GM19025 (cell line): ENCODE results near the gene ZNF546.
"Not testable (repeated sequence)": the region's sequence is repeated elsewhere in the genome, so short reads cannot be mapped to it uniquely, and the experiment has no call there.

Experiments used
- ATAC-seq: cut with Tn5 transposase; IDR thresholded peaks from one replicate; pipeline ENCODE4 v1.9.1; 2021; ENCODE audit warnings: mild to moderate bottlenecking, low read depth, moderate library complexity; ENCODE audit not compliant: unreplicated experiment

The ZNF546 gene

DNA sequence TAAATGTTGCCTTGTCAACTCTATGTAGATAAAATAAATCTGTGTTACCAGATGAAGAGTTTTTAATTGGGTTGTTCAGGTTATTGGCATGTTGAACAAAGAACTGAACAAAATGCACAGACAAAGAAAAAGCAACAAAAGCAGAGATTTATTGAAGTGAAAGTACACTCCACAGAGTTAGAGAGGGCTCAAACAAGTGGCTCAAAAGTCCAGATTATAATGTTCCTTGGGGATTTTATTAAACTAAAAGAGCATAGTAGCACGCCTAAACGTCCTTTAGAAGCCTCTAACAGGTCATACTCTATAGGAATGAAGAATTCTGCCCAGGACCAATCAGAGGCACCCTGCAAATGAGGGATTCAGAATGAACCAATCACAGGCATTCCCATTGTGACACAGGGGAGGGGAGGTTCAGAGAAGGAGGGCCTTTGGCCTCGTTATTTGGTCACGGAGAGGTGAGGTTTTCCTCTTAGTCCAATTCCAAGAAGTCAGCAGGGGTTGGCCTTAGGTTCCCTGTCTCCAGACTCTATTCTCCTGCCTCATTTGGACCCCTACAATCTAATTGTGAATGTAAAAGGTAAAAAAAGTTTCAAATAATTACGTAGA, 13.1 kb upstream of the ZNF546 start:
- ATAC-seq, result no peak

DNA sequence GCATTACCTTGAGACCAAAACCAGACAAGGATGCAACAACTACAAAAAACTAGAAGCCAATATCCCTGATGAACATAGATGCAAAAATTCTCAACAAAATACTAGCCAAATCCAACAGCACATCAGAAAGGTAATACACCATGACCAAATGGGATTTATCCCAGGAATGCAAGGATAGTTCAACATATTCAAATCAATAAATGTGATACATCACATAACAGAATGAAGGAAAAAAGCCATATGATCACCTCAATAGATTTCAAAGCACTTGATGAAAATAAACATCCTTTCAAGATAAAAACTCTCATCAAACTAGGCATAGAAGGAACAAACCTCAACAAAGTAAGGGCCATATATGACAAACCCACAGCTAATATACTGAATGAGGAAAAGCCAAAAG, 10.2 kb upstream of the ZNF546 start:
- no peak for ATAC-seq

DNA sequence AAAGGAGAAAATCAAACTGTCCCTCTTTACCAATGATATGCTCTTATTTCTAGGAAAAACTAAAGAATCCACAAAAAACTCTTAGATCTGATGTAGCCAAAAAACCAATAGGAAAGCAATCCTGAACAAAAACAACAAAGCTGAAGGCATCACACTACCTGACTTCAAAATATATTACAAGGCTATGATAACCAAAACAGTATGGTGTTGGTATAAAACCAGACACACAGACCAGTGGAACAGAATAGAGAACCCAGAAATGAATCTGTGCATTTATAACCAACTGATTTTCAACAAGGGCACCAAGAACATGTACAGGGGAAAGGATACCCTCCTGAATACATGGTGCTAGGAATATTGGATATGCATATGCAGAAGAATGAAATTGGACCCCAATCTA, 9.7 kb upstream of the ZNF546 start:
- ATAC-seq, result no peak

DNA sequence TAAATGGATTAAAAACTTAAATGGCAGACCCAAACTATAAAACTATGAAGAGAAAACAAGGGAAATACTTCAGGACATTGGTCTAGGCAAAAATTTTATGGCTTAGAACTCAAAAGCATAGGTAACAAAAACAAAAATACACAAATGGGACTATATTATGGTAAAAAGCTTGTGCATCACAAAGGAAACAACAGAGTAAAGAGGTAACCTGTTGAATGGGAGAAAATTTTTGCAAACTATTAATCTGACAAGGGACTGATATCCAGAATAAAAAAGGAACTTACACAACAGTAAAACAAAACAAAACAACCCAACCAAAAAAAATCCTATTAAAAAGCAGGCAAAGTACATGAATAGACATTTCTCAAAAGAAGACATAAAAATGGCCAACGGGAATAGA, 9.3 kb upstream of the ZNF546 start:
- no peak for ATAC-seq

DNA sequence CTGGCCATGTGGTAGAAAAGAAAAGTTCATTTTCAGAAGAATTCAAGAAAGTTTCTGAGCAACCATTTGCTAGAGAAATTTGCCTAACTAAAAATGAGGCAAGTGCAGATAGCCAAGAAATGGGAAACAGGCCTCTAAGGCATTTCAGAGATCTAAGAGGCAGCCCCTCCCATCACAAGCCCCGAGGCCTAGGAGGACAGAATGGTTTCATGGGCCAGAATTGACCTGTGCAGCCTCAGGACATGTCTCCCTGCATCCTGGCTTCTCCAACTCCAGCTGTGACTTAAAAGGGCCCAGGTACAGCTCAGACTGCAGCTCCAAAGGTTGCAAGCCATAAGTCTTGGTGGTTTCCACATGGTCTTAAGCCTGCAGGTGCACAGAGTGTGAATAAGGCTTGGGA, 3.3 kb upstream of the ZNF546 start:
- ATAC-seq, result no peak

DNA sequence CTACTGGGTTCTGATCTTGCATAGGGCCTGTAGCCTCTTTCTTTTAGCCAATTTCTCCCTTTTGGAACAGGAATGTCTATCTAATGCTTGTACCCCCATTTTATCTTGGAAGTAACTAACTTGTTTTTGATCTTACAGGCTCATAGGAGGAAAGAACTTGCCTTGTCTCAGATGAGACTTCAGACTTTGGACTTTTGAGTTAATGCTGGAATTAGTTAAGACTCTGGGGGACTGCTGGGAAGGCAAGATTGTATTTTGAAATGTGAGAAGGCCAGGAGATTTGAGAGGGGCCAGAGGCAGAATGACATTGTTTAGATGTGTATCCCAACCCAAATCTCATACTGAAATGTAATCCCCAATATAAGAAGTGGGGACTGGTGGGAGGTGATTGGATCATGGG, 2.5 kb upstream of the ZNF546 start:
- ATAC-seq, result no peak

DNA sequence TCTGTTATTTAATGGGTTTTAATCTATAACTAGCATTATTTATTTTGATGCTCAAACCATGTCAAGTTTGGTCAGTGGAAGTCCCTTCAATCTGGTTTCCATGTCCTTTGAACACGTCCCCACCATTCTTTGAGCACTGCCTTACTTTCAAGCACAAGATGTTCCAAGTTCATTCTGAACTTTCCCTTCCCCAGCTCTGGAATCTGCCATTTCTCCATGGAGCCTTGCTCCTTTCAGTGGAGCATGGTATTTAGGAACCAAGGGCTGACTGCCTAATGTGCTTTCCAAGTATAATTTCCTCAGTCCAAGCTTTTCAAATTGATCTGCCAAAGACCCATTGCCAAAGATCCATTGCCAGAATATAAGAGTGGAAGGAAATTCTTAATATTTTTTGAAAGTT, 1.1 kb upstream of the ZNF546 start:
- ATAC-seq, result no peak

DNA sequence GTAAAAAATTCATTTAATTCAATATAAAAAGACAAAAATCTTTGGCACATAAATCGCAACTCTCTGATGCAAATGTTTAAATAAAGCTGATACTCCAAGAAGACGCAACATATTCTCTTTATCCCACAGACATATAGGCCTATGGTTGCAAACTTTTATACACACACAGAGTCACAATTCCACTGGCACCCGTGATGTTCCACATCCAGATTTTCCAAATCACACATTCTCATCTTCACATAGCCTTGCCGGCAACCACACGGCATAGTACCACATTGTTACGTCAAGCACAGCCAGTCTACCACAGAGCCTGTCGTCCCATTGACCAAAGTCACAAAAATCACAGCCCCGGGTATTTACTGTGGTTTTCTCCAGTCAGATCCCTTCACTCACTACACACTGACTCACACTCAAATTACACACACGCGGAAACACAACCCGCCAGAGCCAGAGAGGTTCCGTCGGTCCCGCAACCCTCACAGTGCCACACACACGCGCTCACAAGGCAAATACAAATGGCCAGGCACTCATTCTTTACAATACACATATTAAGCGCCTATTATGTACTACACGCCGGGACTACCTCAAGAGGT, 546 bp upstream of the ZNF546 start:
- peak; percentile 24 for ATAC-seq

DNA sequence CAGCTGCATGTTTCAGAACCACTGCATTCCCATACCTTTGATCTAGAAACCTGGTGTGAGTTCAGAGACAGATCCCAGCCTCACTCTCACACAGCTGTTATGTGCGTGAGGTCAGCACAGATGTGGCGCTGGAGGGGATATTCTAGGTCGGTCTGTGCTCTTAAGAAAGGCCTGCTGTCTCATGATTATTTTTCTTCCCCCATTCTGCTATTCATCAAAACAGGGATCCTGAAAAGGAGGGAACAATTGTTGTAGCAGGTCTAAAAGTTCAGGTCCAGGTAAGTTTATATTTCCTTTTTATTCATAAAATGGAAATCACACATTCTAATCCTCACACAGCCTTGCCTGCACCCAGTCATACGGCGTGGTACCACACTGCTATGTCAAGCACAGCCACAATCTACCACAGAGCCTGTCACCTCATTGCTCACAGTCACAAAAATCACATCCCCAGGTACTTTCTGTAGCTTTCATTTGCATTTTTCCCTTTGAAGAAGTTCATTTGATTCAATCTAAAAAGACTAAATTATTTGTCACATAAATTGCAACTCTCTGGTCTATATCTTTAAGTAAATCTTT, 867 bp downstream of the ZNF546 start:
- no peak for ATAC-seq

DNA sequence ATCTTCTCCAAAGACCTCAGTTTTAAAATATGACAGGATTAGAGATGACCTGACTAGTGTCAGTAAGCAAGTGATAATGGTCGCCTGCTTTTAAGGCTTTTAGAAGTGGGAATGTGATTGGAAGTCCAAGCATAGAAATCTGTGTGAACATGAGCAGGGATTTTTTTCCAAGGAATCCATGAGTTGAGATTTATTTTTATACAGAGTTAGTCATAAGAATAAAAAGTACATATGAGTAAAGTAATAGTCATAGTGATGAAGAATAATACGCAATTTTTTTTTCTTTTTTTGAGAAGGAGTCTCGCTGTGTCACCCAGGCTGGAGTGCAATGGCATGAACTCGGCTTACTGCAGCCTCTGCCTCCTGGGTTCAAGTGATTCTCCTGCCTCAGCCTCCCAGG, 1.6 kb downstream of the ZNF546 start:
- ATAC-seq, result no peak

DNA sequence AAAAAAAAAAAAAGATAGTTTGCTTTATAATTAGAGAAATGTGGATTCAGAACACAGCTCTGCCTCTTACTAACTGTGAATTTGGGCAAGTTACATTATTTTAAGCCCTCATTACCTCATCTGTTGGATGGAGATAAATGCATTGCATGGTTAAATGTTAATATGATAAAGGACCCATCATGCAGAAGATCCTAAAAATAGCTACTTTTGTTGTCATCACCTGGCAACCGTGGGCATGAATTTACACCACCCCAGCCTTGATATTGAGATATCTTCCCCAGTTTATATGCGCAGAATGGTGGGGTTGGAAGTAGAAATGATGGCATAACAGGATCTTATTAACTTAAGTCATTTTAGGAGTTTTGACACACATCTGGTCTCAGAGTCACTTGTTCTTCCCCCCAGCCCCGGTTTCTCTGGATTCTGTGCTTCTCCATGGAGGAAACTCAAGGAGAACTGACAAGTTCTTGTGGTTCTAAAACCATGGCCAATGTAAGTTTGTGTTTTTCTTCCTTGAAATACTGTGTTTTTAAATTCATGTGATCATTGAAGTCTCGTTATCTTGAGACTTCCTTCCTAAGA, 8.9 kb downstream of the ZNF546 start:
- ATAC-seq, result no peak

DNA sequence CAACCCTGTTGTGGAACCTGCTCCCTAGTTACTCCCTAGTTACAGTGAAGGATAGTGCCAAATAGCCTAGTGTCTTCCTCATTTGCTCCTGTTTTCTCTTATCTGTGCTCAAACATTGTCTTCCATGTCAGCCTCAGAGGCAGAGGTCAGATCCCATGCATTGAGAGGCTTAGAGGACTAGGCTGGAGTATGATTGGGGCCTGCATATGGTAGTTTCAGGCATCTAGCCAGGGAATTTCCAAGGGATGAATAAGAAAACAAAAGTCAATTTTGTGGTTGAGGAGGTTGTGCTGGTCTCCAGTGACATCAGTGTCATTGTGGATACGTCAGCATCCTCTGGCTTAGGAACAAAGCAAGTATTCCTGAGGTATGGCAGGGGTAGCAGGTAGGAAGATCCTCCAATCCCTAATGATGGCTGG, 9.4 kb downstream of the ZNF546 start:
- no peak for ATAC-seq

DNA sequence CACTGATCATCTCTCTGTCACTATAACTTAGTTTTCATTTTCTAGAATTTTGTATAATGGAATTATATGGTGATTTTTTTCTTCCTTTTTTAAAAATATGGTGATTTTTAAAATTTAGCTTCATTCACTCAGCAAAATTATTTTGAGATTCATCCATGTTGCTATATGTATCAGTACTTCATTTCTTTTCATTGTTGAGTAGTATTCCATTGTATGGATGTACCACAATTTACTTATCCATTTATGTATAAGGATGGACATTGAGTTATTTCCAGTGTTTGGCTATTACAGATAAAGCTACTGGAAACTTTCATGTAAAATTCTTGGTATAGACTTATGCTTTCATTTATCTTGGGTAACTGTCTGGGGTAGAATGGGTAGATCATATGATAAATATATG, 12.8 kb downstream of the ZNF546 start:
- no peak for ATAC-seq

DNA sequence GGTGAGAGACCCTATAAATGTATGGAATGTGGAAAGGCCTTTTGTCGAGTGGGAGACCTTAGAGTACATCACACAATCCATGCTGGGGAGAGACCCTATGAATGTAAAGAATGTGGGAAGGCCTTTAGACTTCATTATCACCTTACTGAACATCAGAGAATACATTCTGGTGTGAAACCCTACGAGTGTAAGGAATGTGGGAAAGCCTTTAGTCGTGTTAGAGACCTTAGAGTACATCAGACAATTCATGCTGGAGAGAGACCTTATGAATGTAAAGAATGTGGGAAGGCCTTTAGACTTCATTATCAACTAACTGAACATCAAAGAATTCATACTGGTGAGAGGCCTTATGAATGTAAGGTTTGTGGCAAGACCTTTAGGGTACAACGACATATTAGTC, 17.1 kb downstream of the ZNF546 start:
- no peak for ATAC-seq

DNA sequence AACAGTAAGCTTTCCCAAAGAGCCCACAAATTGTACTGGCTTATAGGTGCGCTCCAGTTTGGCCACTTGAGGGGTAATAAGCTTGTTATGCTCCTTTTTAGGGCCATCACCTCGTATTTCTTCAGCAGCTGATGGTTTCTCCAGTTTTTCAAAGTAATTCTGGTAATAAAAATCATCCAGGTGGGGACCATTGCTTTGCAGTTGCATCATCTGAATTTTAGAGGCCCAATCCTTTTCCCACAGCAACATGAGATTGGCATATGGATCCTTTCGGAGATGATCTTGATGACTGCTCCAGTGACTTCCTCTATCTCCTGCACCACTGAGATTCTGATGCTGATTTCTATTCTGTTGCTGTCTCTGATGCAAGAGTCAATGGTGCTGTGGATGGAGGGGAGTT, 27.1 kb downstream of the ZNF546 start:
- no peak for ATAC-seq

DNA sequence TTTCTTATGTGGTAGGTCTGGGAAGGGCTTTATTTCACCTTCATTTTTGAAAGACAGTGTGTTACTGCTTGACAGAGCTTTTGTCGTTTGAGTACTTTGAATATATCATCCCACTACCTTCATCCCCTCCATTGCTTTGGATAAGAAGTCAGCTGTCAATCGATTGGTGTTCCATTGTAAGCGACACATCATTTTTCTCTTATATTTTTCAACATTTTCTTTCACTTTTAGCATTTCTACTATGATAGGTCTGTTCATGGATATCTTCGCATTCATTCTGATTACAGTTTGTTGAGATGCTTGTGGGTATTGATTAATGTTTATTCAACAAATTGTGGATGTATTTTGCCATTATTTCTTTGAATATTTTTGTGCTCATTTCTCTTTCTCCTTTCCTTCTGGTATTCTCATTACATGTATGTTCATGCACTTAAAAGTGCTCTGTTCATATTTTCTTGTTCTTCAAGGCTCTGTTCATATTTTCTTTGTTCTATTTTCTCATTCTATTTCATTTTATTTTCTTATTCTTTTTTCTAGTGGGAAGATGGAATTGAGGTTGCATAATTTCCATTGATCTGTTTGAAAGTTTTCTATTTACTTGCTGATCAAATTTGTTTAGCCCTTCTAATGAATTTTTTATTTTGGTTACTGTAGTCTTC, 29.2 kb downstream of the ZNF546 start:
- no peak for ATAC-seq

DNA sequence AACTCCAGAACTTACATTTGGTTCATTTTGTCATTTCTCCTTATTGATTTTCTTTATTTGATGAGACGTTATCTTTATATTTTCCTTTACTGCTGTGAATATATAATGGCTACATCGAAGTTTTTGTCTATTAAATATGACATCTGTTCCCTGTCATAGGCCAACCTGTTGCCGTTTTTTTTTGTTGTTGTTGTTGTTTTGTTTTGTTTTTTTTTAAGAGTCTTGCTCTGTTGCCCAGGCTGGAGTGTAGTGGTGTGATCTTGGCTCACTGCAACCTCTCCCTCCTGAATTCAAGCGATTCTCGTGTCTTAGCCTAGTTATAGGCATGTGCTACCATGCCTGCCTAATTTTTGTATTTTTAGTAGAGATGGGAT, 29.7 kb downstream of the ZNF546 start:
- no peak for ATAC-seq

DNA sequence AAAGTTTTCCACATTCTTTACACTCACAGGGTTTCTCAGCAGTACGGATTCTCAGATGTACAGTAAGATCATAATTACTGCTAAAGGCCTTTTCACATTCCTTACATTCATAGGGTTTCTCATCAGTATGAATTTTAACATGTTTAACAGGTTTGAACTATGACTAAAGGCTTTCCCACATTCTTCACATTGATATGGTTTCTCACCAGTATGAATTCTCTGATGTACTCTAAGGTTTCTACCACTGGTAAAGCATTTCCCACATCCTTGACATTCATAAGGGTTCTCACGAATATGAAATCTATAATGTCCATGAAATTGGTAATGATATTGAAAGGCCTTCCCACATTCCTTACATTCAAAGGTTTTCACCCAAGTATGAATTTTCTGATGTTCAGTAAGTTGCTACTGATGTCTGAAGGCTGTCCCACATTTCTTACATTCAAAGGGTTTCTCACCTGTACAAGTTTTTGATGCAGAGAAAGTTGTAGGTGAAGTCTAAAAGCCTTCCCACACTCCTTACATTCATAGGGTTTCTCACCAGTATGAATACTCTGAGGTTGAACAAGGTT, 37.2 kb downstream of the ZNF546 start:
- no peak for ATAC-seq

DNA sequence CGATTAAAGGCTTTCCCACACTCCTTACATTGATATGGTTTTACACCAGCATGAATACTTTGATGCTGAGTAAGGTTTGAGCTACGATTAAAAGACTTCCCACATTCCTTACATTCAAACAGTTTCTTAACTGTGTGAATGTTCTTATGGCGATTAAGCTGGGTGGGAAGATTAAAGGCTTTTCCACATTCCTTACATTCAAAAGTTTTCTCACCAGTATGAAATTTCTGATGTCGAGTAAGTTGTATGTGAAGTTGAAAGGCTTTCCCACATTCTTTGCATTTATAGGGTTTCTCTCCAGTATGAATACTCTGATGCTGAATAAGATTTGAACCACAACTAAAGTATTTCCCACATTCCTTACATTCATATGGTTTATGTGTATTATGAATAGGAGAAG, 39.1 kb downstream of the ZNF546 start:
- ATAC-seq, result no peak

DNA sequence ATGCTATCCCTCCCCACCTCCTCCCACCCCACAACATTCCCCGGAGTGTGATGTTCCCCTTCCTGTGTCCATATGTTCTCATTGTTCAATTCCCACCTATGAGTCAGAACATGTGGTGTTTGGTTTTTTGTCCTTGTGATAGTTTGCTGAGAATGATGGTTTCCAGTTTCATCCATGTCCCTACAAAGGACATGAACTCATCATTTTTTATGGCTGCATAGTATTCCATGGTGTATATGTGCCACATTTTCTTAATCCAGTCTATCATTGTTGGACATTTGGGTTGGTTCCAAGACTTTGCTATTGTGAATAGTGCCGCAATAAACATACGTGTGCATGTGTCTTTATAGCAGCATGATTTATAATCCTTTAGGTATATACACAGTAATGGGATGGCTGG, 41.2 kb downstream of the ZNF546 start:
- ATAC-seq, result not testable (repeated sequence)

DNA sequence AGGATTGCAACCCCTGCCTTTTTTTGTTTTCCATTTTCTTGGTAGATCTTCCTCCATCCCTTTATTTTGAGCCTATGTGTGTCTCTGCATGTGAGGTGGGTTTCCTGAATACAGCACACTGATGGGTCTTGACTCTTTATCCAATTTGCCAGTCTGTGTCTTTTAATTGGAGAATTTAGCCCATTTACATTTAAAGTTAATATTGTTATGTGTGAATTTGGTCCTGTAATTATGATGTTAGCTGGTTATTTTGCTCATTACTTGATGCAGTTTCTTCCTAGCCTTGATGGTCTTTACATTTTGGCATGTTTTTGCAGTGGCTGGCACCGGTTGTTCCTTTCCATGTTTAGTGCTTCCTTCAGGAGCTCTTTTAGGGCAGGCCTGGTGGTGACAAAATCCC, 44.9 kb downstream of the ZNF546 start:
- not testable (repeated sequence) for ATAC-seq
